ENCODE results near the gene NTPCR.
"Not testable (repeated sequence)": the region's sequence is repeated elsewhere in the genome, so short reads cannot be mapped to it uniquely, and the experiment has no call there.

NTPCR gene

DNA sequence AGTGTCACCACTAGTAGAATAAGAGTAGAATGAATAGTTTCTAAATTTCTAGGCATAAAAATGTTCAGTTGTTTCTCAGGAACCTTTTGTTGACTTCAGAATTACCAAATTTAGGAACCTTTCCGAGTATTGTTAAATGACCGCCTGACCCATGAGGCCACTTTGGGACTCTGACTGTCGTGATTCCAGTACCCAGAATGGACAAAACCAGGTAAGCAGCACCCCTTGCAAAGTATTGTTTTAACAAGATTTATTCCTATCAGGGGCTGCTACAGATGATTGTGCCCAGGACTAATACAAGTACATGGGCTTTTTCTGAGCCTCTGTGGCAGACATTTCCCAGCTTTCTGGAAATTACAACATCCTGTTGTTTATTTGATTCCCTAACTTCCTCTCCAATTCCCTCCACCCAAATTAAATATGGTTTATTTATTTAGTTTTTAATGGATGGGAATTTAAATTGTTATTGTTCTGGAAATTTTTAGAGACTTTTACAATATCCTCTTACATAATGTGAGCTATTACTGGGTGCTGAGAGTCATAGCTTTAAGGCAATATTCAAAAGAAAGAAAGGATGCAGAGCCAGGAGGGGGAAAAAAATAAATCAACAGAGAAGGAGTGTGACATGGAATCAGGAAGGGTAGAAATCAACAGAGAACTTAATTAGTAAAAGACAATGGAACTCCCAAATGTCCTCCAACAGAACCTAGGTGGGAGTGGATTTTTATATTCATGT lies 37.4 kb upstream of the NTPCR start:
- no peaks in the 10 kb centered on the region for H3K9me3 ChIP-seq (ENCODE audit: severe bottlenecking)
- TF ChIP-seq, protein P1, sequence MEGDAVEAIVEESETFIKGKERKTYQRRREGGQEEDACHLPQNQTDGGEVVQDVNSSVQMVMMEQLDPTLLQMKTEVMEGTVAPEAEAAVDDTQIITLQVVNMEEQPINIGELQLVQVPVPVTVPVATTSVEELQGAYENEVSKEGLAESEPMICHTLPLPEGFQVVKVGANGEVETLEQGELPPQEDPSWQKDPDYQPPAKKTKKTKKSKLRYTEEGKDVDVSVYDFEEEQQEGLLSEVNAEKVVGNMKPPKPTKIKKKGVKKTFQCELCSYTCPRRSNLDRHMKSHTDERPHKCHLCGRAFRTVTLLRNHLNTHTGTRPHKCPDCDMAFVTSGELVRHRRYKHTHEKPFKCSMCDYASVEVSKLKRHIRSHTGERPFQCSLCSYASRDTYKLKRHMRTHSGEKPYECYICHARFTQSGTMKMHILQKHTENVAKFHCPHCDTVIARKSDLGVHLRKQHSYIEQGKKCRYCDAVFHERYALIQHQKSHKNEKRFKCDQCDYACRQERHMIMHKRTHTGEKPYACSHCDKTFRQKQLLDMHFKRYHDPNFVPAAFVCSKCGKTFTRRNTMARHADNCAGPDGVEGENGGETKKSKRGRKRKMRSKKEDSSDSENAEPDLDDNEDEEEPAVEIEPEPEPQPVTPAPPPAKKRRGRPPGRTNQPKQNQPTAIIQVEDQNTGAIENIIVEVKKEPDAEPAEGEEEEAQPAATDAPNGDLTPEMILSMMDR (IDR thresholded peaks at IDR 0.05; ENCODE audit: low read depth, low read length), result no peak

DNA sequence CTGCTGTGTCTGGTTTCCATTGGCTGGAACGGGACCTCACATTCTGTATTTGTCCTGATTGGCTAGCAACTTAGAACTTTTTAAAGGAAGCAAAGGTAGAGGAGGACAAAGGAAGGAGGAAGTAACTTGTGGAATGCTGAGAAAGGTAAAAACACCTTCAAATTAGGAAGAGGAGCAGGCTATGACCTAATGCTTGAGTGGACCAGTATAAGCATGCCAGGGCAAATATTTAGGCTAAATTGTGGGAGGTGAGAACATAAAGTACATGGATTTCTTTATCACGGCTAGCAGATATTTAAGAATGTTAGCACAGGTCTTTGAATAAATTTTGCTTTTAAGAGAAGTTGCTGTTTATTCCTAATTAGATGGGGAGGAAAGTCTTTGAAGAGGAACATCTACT lies 36.1 kb upstream of the NTPCR start:
- not testable (repeated sequence) for DNase-seq; H3K4me3 ChIP-seq (ENCODE audit: low read depth, low read length); H3K27ac ChIP-seq; H3K36me3 ChIP-seq; H3K9me3 ChIP-seq (ENCODE audit: severe bottlenecking); H3K27me3 ChIP-seq (ENCODE audit: insufficient read depth, low read depth, severe bottlenecking)

More for the DNA sequence above, 37.4 kb upstream of the NTPCR start:
- Histone ChIP-seq H3K27me3 (ENCODE audit: insufficient read depth, low read depth, severe bottlenecking) (no peaks in the 10 kb centered on the region), H3K27ac (no peak overlapping the region), H3K36me3 (no peaks in the 10 kb centered on the region), H3K4me3 (ENCODE audit: low read depth, low read length) (no peak overlapping the region)
- no peak for DNase-seq

- Histone ChIP-seq H3K27me3 (ENCODE audit: insufficient read depth, low read depth, severe bottlenecking) (no peaks in the 10 kb centered on the region), H3K9me3 (ENCODE audit: severe bottlenecking) (no peaks in the 10 kb centered on the region), H3K4me3 (ENCODE audit: low read depth, low read length) (no peak overlapping the region), H3K36me3 (no peaks in the 10 kb centered on the region), H3K27ac (no peak overlapping the region)
- TF ChIP-seq, protein P1 (IDR thresholded peaks at IDR 0.05; ENCODE audit: low read depth, low read length), result no peak
- no peak for DNase-seq
Measured at GRCh38 chr1:232915212-232915611, 35.2 kb upstream of the NTPCR start.

DNA sequence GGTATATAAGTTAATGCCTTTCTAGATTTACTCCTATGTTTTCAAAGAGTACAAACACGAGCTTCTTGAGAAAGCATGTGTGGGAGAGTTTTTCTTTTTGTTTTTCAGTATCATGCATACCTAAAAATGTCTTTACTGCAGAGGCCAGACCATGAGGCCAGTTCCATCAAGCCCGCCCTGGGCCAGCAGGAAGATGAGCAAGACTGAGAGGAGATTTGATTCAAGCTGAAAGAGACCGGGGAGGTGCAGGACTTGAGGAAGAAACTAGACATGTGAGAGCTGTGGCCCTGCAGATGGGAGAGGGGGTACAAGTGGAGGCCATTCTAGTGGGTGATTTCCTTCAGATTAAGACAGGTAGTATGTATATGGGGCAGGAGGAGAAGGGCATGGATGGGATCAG lies 33.4 kb upstream of the NTPCR start:
- Histone ChIP-seq H3K36me3 (no peaks in the 10 kb centered on the region), H3K4me3 (ENCODE audit: low read depth, low read length) (no peak overlapping the region), H3K27me3 (ENCODE audit: insufficient read depth, low read depth, severe bottlenecking) (no peaks in the 10 kb centered on the region), H3K27ac (no peak overlapping the region), H3K9me3 (ENCODE audit: severe bottlenecking) (no peaks in the 10 kb centered on the region)
- TF ChIP-seq, protein P1 (IDR thresholded peaks at IDR 0.05; ENCODE audit: low read depth, low read length), result no peak
- no peak for DNase-seq

- Histone ChIP-seq H3K36me3 (no peaks in the 10 kb centered on the region), H3K27me3 (ENCODE audit: insufficient read depth, low read depth, severe bottlenecking) (no peaks in the 10 kb centered on the region), H3K4me3 (ENCODE audit: low read depth, low read length) (no peak overlapping the region), H3K27ac (no peak overlapping the region), H3K9me3 (ENCODE audit: severe bottlenecking) (no peaks in the 10 kb centered on the region)
- no peak for DNase-seq
- TF ChIP-seq, protein P1 (IDR thresholded peaks at IDR 0.05; ENCODE audit: low read depth, low read length), result no peak
Measured at GRCh38 chr1:232921381-232921780, 29.0 kb upstream of the NTPCR start.

DNA sequence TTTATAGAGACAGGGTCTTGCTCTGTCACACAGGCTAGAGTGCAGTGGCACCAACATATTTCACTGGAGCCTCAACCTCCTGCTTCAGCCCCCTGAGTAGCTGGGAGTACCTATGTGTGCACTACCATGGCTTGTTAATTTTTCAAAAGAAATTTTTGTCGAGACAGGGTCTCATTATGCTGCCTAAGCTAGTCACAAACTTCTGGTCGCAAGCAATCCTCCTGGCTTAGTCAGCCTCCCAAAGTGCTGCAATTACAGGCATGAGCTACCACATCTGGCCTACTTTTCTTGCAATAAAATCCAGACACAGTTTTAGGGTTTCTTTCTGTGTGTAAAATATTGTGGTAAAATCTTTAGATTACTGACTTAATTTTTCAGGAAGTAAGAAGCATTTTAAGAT lies 27.9 kb upstream of the NTPCR start:
- Histone ChIP-seq H3K9me3 (ENCODE audit: severe bottlenecking) (no peaks in the 10 kb centered on the region), H3K27ac (no peak overlapping the region), H3K27me3 (ENCODE audit: insufficient read depth, low read depth, severe bottlenecking) (no peaks in the 10 kb centered on the region), H3K36me3 (no peaks in the 10 kb centered on the region), H3K4me3 (ENCODE audit: low read depth, low read length) (no peak overlapping the region)
- DNase-seq, result no peak
- TF ChIP-seq, protein P1 (IDR thresholded peaks at IDR 0.05; ENCODE audit: low read depth, low read length), result no peak

All from WERI-Rb-1 (cell line).